Kidney (tissue), 14 donors: ENCODE results near the gene RAB20. TPM values are rescaled to one million over a fixed set of nuclear protein-coding genes. Genes with fewer than 3 reads are reported as not detected.

Experiments
- DNase-seq, 5 donors: peaks; one replicate each; pipeline ENCODE4 v3.0.0-alpha.2; 2013 to 2020
- FAIRE-seq: peaks from 2 replicates; lab custom pipeline; 2012; peaks lifted over from hg19 to GRCh38; lab: Jason Lieb, UNC
- H3K27ac ChIP-seq, 2 donors: one replicate each; pipeline ENCODE4 v1.7.0; 2013; ENCODE audit warnings: low read depth in 2 of 2, low read length in 2 of 2, inconsistent platforms in 1 of 2
- H3K27me3 ChIP-seq: one replicate; pipeline ENCODE4 v1.7.1; 2013; ENCODE audit warnings: low read length, inconsistent platforms; ENCODE audit not compliant: control insufficient read depth, insufficient read depth
- H3K36me3 ChIP-seq, 3 donors: one replicate each; pipeline versions ENCODE4 v1.7.0 to v1.7.1; 2013; ENCODE audit warnings: low read length in 3 of 3, control low read depth in 1 of 3, inconsistent platforms in 1 of 3; ENCODE audit not compliant: insufficient read depth in 3 of 3, control insufficient read depth in 2 of 3
- H3K4me1 ChIP-seq, 3 donors: one replicate each; pipeline versions ENCODE4 v1.7.0 to v1.7.1; 2013; ENCODE audit warnings: low read length in 3 of 3, inconsistent platforms in 1 of 3, low read depth in 1 of 3; ENCODE audit not compliant: control insufficient read depth in 2 of 3, insufficient read depth in 2 of 3
- H3K4me3 ChIP-seq, 3 donors: one replicate each; pipeline versions ENCODE4 v1.7.0 to v1.8.1; 2013; ENCODE audit warnings: low read length in 3 of 3, control low read depth in 1 of 3, inconsistent platforms in 1 of 3
- H3K9ac ChIP-seq, 3 donors: one replicate each; pipeline versions ENCODE4 v1.7.0 to v1.7.1; 2013; ENCODE audit warnings: low read length in 3 of 3, control low read depth in 1 of 3, inconsistent platforms in 1 of 3
- H3K9me3 ChIP-seq, 3 donors: one replicate each; pipeline versions ENCODE4 v1.7.0 to v1.7.1; 2013; ENCODE audit warnings: low read length in 3 of 3, control low read depth in 1 of 3, inconsistent platforms in 1 of 3; ENCODE audit not compliant: control insufficient read depth in 2 of 3, insufficient read depth in 1 of 3
- CTCF ChIP-seq: IDR thresholded peaks from 3 replicates; pipeline ENCODE4 v1.5.1; 2012; ENCODE audit warnings: mild to moderate bottlenecking, moderate library complexity, borderline replicate concordance; ENCODE audit not compliant: insufficient read depth; ENCODE audit errors: extremely low read depth
- intact Hi-C: fragments of 100-400 bp; cut with DNase I; formaldehyde crosslinking; loops from one replicate; pipeline ENCODE4 v1.11.1; 2022
- polyA plus RNA-seq: library from polyadenylated mRNA; stranded (reverse); fragments of 350-450 nt; fragmentation: Illumina TruSeq; extraction: RNeasy Lipid Tissue Mini Kit (QIAGEN cat#74804); gene quantifications from one replicate; pipeline ENCODE4 v1.2.3, GENCODE V29; 2014; ENCODE audit warnings: low read depth, low replicate concordance; ENCODE audit not compliant: insufficient read depth
- total RNA-seq: library from RNA; stranded (reverse); fragmentation: NEBNext Ultra II Directional; extraction: Animal tissue kit (Norgen Biotek cat#: 25700); gene quantifications from one replicate; pipeline ENCODE4 v1.2.1, GENCODE V29; 2021
- donor health status: control.
- donor health status: control.
- donor health status: control.
- donor health status: control.
- donor health status: control.
- donor health status: DM: yes; HTN: yes; CAD: no.
- donor health status: Normal renal cell carcinoma (clear cell type).

The RAB20 gene
- total and polyA plus RNA-seq, 2 donors from 2014 or later = 33.6 to 47.7 TPM

GRCh38 chr13:110518571-110518970, 43.0 kb downstream of the RAB20 start:
- Histone ChIP-seq H3K27ac (no peak overlapping the region), H3K4me3 (no peak overlapping the region), H3K36me3 (peaks cover 0 to 20% (median 13%) of the 10 kb centered on the region in 3 donors), H3K9ac (no peak overlapping the region), H3K4me1 (peaks cover 0 to 19% (median 4%) of the 10 kb centered on the region in 3 donors), H3K27me3 (no peaks in the 10 kb centered on the region), H3K9me3 (no peaks in the 10 kb centered on the region)
- TF ChIP-seq CTCF = no peak
- peak in 1 of 5 donors; percentile 70 for DNase-seq
- no peak for FAIRE-seq
- intact Hi-C loops = no loop called here

- Histone ChIP-seq H3K9ac (no peak overlapping the region), H3K27me3 (no peaks in the 10 kb centered on the region), H3K27ac (no peak overlapping the region), H3K36me3 (peaks cover 0 to 18% (median 9%) of the 10 kb centered on the region in 3 donors), H3K9me3 (no peaks in the 10 kb centered on the region), H3K4me3 (no peak overlapping the region), H3K4me1 (peaks cover 0 to 19% (median 4%) of the 10 kb centered on the region in 3 donors)
- FAIRE-seq (no peak), DNase-seq (peak in 1 of 5 donors; percentile 46)
- no peak for TF ChIP-seq CTCF
- intact Hi-C loops = no loop called here
Measured at GRCh38 chr13:110518226-110518525, 43.3 kb downstream of the RAB20 start.

- no peak for FAIRE-seq
- H3K4me3 ChIP-seq = no peak overlapping the region
Measured at GRCh38 chr13:110517505-110518225, 43.9 kb downstream of the RAB20 start.

More at GRCh38 chr13:110517505-110518225, 43.9 kb downstream of the RAB20 start:
- no peak overlapping the region for H3K27ac ChIP-seq
- H3K9me3 ChIP-seq = no peaks in the 10 kb centered on the region
- H3K36me3 ChIP-seq = peaks cover 4 to 16% (median 10%) of the 10 kb centered on the region in 3 donors
- no peak overlapping the region for H3K9ac ChIP-seq
- no peaks in the 10 kb centered on the region for H3K27me3 ChIP-seq
- TF ChIP-seq CTCF = no peak
- DNase-seq = peak in 1 of 5 donors; percentile 24
- H3K4me1 ChIP-seq = peaks cover 0 to 17% (median 4%) of the 10 kb centered on the region in 3 donors
- intact Hi-C loops = no loop called here
